DMS114 treated with DMSO at 0.1 percent for 48 hours (cell line): ENCODE measurements around the gene HOXA3.

Experiments
- DNase-seq: peaks from one replicate; lab custom pipeline; 2025; ENCODE audit not compliant: unreplicated experiment; lab: John Stamatoyannopoulos, UW

Gene HOXA3

GRCh38 chr7:27116962-27117886 is 35.2 kb downstream of the HOXA3 start:
- no peak for DNase-seq

- DNase-seq, result no peak
Observed at GRCh38 chr7:27116031-27116961, 36.1 kb downstream of the HOXA3 start.

- no peak for DNase-seq
Observed at GRCh38 chr7:27115221-27116026, 37.0 kb downstream of the HOXA3 start.

GRCh38 chr7:27114881-27115220 is 37.5 kb downstream of the HOXA3 start:
- DNase-seq, result no peak

GRCh38 chr7:27113991-27114769 is 38.2 kb downstream of the HOXA3 start:
- no peak for DNase-seq

GRCh38 chr7:27112955-27113949 is 39.1 kb downstream of the HOXA3 start:
- no peak for DNase-seq

- DNase-seq, result no peak
Observed at GRCh38 chr7:27112361-27112760, 40.0 kb downstream of the HOXA3 start.

GRCh38 chr7:27111751-27112277 is 40.6 kb downstream of the HOXA3 start:
- DNase-seq, result no peak

GRCh38 chr7:27111042-27111750 is 41.2 kb downstream of the HOXA3 start:
- no peak for DNase-seq

- no peak for DNase-seq
Observed at GRCh38 chr7:27110186-27111031, 42.0 kb downstream of the HOXA3 start.

- no peak for DNase-seq
Observed at GRCh38 chr7:27109466-27110185, 42.8 kb downstream of the HOXA3 start.

- DNase-seq, result no peak
Observed at GRCh38 chr7:27108390-27109127, 43.8 kb downstream of the HOXA3 start.

- DNase-seq, result no peak
Observed at GRCh38 chr7:27107391-27108381, 44.7 kb downstream of the HOXA3 start.

GRCh38 chr7:27106901-27107240 is 45.5 kb downstream of the HOXA3 start:
- no peak for DNase-seq
